Activated CD4-positive, alpha-beta memory T cell treated with anti-CD3 and anti-CD28 coated beads for 36 hours (primary cell): Measurements from ENCODE around the gene HSPA1L. TPM values are rescaled to one million over a fixed set of nuclear protein-coding genes. Genes with fewer than 3 reads are reported as not detected.

ENCODE experiments used
- CTCF ChIA-PET: fragments of 350-600 bp; sonication (Branson Sonifier 250); formaldehyde crosslinking; loops from one replicate; lab custom pipeline; 2021; ENCODE audit warnings: antibody characterized with exemption, inconsistent platforms; lab: Charles Lee
- POLR2A ChIA-PET: fragments of 350-600 bp; sonication (Branson Sonifier 250); formaldehyde crosslinking; loops from one replicate; lab custom pipeline; 2021; ENCODE audit warnings: antibody characterized with exemption; lab: Charles Lee
- DNase-seq: peaks from one replicate; pipeline ENCODE4 v3.0.0-alpha.2; 2020
- H3K27ac Mint-ChIP-seq: one replicate; pipeline ENCODE4 v1.8.0; 2021; ENCODE audit warnings: mixed read lengths
- H3K27me3 Mint-ChIP-seq: one replicate; pipeline ENCODE4 v1.8.0; 2021; ENCODE audit warnings: mixed read lengths
- H3K36me3 Mint-ChIP-seq: one replicate; pipeline ENCODE4 v1.8.0; 2021; ENCODE audit warnings: mixed read lengths
- H3K4me1 Mint-ChIP-seq: one replicate; pipeline ENCODE4 v1.8.0; 2021; ENCODE audit warnings: low read depth, mixed read lengths
- H3K4me3 Mint-ChIP-seq: one replicate; pipeline ENCODE4 v1.8.0; 2021; ENCODE audit warnings: mild to moderate bottlenecking, mixed read lengths
- H3K9me3 Mint-ChIP-seq: one replicate; pipeline ENCODE4 v1.8.0; 2021; ENCODE audit warnings: mixed read lengths
- intact Hi-C: fragments of 100-400 bp; cut with micrococcal nuclease; formaldehyde crosslinking; loops from one replicate; pipeline ENCODE4 v1.15.1; 2023
- total RNA-seq, 2 experiments: library from RNA; stranded (reverse); gene quantifications; one replicate each; pipeline ENCODE4 v1.2.3, GENCODE V29; 2021

HSPA1L gene
- total RNA-seq, 2 experiments from 2014 or later = 2.0 TPM

- CTCF ChIA-PET = interaction anchor here (1.3 to 3.3 kb wide), 2 partner anchors 13 to 14 kb away, joined by 5 to 15 read pairs; partner anchors contain the start of gene VARS1
- intact Hi-C loops = no loop called here
- Mint-ChIP-seq H3K27me3 (no peaks in the 10 kb centered on the region), H3K4me3 (no peak overlapping the region), H3K36me3 (peaks cover 43% of the 10 kb centered on the region), H3K4me1 (peaks cover 6% of the 10 kb centered on the region), H3K27ac (no peak overlapping the region), H3K9me3 (no peaks in the 10 kb centered on the region)
- POLR2A ChIA-PET = no interaction called here
- no peak for DNase-seq
Observed at GRCh38 chr6:31782126-31782855, 32.8 kb downstream of the HSPA1L start.

- no peak for DNase-seq
- Mint-ChIP-seq H3K4me1 (peaks cover 14% of the 10 kb centered on the region), H3K9me3 (no peaks in the 10 kb centered on the region), H3K4me3 (no peak overlapping the region), H3K27ac (no peak overlapping the region), H3K27me3 (no peaks in the 10 kb centered on the region), H3K36me3 (peaks cover 43% of the 10 kb centered on the region)
- intact Hi-C loops = no loop called here
- ChIA-PET CTCF (interaction anchor here (1.0 to 3.3 kb wide), 3 partner anchors 9 to 14 kb away, joined by 3 to 15 read pairs (median 5); partner anchors contain the start of gene VARS1), POLR2A (no interaction called here)
Observed at GRCh38 chr6:31781244-31782125, 33.6 kb downstream of the HSPA1L start.

DNA sequence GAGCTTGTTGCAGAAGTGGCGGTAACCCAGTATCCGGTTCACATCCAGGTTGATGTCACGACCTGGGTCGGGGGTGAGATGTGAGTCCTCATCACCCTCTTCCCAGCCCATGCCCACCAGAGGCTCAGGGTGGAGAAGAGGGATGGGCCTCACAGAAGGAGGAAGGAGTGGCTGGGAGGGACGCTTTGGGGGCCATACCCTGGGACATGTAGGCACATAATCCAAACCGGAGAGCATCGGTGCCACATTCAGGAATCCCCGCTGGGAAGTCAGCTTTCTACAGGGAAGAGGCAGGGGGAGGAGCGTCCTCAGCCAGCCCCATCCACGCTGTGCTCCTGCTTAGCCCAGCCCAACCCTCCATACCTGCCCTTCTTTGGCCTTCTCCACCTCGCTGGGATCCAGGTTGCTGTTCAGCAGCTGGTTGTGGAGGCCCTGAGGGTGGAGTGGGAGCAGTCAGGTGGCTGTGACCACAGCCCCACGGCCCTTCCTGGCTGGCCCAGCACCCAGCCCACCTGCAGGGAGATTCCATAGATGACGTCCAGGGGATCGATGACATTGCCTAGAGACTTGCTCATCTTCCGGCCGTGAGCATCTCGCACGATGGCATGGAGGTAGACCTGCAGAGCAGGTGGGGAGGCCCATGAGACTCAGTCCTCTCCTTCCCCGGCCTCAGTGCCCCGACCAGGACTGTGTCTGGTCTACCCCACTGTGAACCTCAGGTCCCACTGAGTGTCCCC, 34.4 kb downstream of the HSPA1L start:
- H3K27me3 Mint-ChIP-seq = no peaks in the 10 kb centered on the region
- ChIA-PET POLR2A (no interaction called here), CTCF (interaction anchor here (1.0 to 3.3 kb wide), 3 partner anchors 9 to 15 kb away, joined by 3 to 15 read pairs (median 5); partner anchors contain the start of gene VARS1)
- no peak overlapping the region for H3K4me3 Mint-ChIP-seq
- H3K27ac Mint-ChIP-seq = no peak overlapping the region
- no peaks in the 10 kb centered on the region for H3K9me3 Mint-ChIP-seq
- no peak for DNase-seq
- intact Hi-C loops = no loop called here
- peaks cover 22% of the 10 kb centered on the region for H3K4me1 Mint-ChIP-seq
- peaks cover 41% of the 10 kb centered on the region for H3K36me3 Mint-ChIP-seq

DNA sequence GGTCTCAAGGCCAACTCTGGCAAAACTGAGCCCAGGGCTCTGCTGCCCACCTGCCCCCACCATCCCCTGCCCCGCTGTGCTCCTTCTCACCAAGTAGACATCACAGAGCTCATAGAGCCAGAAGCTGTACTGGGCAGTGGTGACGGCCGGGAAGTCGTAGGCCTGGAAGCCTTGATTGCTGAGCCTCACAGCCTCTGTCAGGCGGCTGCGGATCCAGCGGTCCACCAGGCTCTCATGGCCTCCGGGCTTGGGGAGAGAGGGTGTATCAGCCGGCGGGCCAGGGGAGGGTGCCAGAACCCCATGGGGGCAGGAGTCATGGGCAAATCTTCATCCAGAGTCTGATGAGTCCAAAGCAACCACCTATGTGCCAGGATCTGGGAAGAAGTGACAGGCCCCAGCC, 35.2 kb downstream of the HSPA1L start:
- Mint-ChIP-seq H3K27ac (no peak overlapping the region), H3K4me1 (peaks cover 27% of the 10 kb centered on the region), H3K4me3 (no peak overlapping the region), H3K36me3 (peaks cover 38% of the 10 kb centered on the region), H3K27me3 (no peaks in the 10 kb centered on the region), H3K9me3 (no peaks in the 10 kb centered on the region)
- DNase-seq = no peak
- intact Hi-C loops = loop anchor here (5.0 kb wide), 1 partner anchor 42 kb away; no protein-coding TSS in a partner anchor
- CTCF ChIA-PET = interaction anchor here (3.3 kb wide), 1 partner anchor 10 kb away, joined by 15 read pairs; no protein-coding TSS in a partner anchor
- POLR2A ChIA-PET = no interaction called here

DNA sequence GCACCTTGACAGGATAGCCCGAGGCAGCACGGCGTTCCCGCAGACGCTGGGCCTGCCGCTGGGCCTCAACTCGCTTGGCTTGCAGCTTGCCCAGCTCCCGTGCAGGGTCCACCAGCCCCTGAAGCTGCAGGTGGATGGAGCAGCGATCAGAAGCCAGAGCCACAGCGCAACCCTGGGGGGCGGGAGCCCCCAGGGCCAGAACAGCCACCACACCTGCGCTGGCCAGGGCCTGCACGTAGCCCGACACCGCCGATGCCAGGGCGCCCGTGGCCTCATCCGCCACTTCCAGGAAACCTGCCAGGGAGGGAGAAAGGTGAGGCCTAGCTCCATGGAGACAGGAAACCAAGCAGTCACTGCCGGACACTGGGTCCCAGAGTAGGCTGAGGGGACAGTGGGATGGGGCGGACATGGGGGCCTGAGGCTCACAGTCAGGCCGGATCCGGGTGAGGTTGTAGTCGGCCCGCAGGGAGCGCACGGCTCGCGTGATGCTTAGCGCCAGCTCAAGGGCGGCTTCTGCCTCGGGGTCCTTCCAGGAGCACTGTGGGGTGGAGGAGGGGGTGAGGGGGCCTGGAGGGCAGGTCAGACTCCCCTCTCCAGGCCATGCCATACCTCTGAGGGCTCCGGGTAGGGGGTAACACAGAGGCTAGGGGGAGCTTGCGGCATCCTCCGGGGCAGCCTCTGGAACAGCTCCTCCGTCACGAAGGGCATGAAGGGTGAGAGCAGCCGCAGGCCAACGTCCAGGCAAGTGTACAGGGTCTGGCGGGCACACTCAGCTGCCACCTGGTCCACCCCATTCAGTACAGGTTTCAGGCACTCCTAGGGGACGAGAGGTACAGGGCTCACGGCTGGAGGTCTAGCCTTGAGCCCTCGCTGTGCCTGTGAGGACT, 35.8 kb downstream of the HSPA1L start:
- CTCF ChIA-PET = interaction anchor here (1.9 to 3.3 kb wide), 3 partner anchors 10 to 12 kb away, joined by 6 to 15 read pairs (median 8); no protein-coding TSS in a partner anchor
- no peak for DNase-seq
- no peak overlapping the region for H3K27ac Mint-ChIP-seq
- intact Hi-C loops = loop anchor here (5.0 kb wide), 1 partner anchor 43 kb away; no protein-coding TSS in a partner anchor
- peaks cover 27% of the 10 kb centered on the region for H3K4me1 Mint-ChIP-seq
- H3K9me3 Mint-ChIP-seq = no peaks in the 10 kb centered on the region
- POLR2A ChIA-PET = no interaction called here
- H3K36me3 Mint-ChIP-seq = peaks cover 32% of the 10 kb centered on the region
- no peaks in the 10 kb centered on the region for H3K27me3 Mint-ChIP-seq
- no peak overlapping the region for H3K4me3 Mint-ChIP-seq

DNA sequence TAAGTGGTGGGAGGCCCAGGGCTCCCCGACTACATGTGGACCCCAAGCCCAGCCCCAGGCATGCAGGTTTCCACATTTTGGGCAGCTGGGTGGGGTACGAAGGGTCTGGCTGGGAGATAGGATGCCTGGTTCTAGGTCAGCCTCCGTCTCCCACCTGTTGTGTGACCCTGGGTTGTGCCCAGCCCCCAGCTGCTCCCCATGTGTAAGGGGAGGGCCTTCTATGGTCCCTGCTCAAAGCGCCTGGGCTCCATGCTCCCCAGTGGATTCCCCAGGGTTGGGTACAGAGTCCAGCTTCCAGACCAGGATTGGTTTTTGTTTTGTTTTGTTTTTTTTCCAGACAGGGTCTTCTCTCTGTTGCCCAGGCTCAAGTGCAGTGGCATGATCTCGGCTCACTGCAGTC, 36.9 kb downstream of the HSPA1L start:
- ChIA-PET CTCF (interaction anchor here (1.3 to 1.9 kb wide), 3 partner anchors 9 to 18 kb away, joined by 5 to 8 read pairs (median 6); partner anchors contain the start of gene VARS1), POLR2A (no interaction called here)
- intact Hi-C loops = loop anchor here (5.0 kb wide), 1 partner anchor 44 kb away; no protein-coding TSS in a partner anchor
- Mint-ChIP-seq H3K4me1 (peaks cover 27% of the 10 kb centered on the region), H3K9me3 (no peaks in the 10 kb centered on the region), H3K36me3 (peaks cover 28% of the 10 kb centered on the region), H3K27me3 (no peaks in the 10 kb centered on the region), H3K27ac (no peak overlapping the region), H3K4me3 (no peak overlapping the region)
- DNase-seq = no peak

GRCh38 chr6:31777667-31778050, 37.4 kb downstream of the HSPA1L start:
- Mint-ChIP-seq H3K36me3 (peaks cover 24% of the 10 kb centered on the region), H3K9me3 (no peaks in the 10 kb centered on the region), H3K27ac (peak overlapping the region; percentile 74), H3K27me3 (no peaks in the 10 kb centered on the region), H3K4me1 (peaks cover 32% of the 10 kb centered on the region), H3K4me3 (no peak overlapping the region)
- CTCF ChIA-PET = interaction anchor here (1.3 to 1.9 kb wide), 3 partner anchors 8 to 18 kb away, joined by 5 to 8 read pairs (median 6); partner anchors contain the start of gene VARS1
- POLR2A ChIA-PET = interaction anchor here (0.7 to 0.8 kb wide), 2 partner anchors 17 to 56 kb away, joined by 3 read pairs; no protein-coding TSS in a partner anchor
- intact Hi-C loops = loop anchor here (2.0 to 5.0 kb wide), 2 partner anchors 17 to 45 kb away; partner anchors contain the start of gene VARS1
- no peak for DNase-seq

- intact Hi-C loops = loop anchor here (2.0 to 5.0 kb wide), 2 partner anchors 18 to 45 kb away; partner anchors contain the start of gene VARS1
- Mint-ChIP-seq H3K36me3 (peaks cover 20% of the 10 kb centered on the region), H3K9me3 (no peaks in the 10 kb centered on the region), H3K4me3 (peak within 1 kb of the TSS; percentile 26), H3K27ac (peak within 1 kb of the TSS; percentile 74), H3K4me1 (peaks cover 36% of the 10 kb centered on the region), H3K27me3 (no peaks in the 10 kb centered on the region)
- POLR2A ChIA-PET = interaction anchor here (0.7 to 0.8 kb wide), 2 partner anchors 18 to 57 kb away, joined by 3 read pairs; no protein-coding TSS in a partner anchor
- DNase-seq = peak; percentile 91
- CTCF ChIA-PET = interaction anchor here (1.3 to 1.9 kb wide), 3 partner anchors 8 to 19 kb away, joined by 5 to 8 read pairs (median 6); partner anchors contain the start of gene VARS1
Observed at GRCh38 chr6:31776989-31777666, 38.0 kb downstream of the HSPA1L start, which contains the start of gene VWA7. Gene VWA7, minus strand, starts transcription at chr6:31777328. Its CDS starts 549 bp downstream, at chr6:31776779.

DNA sequence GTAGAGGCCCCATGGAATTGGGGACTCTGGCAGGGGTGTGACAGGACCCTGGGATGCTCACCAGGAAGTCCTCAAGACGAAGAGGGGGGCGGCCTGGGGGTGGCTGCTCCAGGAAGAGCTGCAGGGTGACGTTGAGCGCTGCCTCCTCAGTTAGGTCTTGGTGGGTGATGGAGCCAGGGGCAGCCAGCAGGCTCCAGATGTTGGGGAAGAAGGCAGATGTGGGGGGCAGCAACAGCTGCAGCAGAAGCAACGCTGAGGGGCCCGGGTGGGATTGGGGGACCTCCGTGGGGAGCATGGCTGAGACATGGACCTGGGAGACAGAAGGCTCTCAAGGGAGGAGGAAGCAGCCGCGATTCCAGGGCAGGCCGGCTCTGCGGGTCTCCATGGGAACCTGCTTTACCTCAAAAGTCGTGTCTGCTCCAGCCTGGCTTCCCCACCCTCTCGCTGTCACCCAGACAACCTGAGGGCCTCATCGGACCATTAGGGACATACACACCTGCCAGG, 38.5 kb downstream of the HSPA1L start:
- ChIA-PET POLR2A (no interaction called here), CTCF (no interaction called here)
- peaks cover 39% of the 10 kb centered on the region for H3K4me1 Mint-ChIP-seq
- intact Hi-C loops = loop anchor here (2.0 to 5.0 kb wide), 2 partner anchors 18 to 46 kb away; partner anchors contain the start of gene VARS1
- H3K36me3 Mint-ChIP-seq = peaks cover 20% of the 10 kb centered on the region
- H3K27me3 Mint-ChIP-seq = no peaks in the 10 kb centered on the region
- DNase-seq = no peak
- H3K9me3 Mint-ChIP-seq = no peaks in the 10 kb centered on the region
- H3K27ac Mint-ChIP-seq = peak overlapping the region; percentile 56
- peak overlapping the region; percentile 26 for H3K4me3 Mint-ChIP-seq
